Measurements from ENCODE around the gene KAZALD1.

KAZALD1 gene

DNA sequence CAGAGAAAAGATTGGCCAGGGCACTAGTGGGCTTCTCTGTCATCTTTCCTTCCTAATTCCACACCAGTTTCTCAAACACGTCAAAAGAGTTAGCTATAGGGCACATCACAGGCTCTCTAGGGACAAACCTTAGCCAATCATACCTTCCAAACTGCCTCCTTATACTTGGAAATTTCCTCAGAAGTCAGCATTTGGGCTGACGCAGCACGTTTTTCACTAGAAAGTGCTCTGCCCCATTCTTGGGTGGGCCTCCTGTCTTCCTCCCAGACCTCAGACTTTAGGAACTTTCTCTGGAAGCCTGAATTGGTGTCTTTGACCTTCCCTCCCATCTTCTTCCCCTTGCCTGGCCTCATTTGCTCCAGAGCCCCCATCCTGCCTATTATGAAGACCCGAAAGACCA, 19.7 kb upstream of the KAZALD1 start:
- TF ChIP-seq FOXM1 (IDR thresholded peaks at IDR 0.05; ENCODE audit: borderline replicate concordance, low read depth) (no peak), NFIC (IDR thresholded peaks at IDR 0.05) (no peak), TEAD4 (IDR thresholded peaks at IDR 0.05) (no peak)

DNA sequence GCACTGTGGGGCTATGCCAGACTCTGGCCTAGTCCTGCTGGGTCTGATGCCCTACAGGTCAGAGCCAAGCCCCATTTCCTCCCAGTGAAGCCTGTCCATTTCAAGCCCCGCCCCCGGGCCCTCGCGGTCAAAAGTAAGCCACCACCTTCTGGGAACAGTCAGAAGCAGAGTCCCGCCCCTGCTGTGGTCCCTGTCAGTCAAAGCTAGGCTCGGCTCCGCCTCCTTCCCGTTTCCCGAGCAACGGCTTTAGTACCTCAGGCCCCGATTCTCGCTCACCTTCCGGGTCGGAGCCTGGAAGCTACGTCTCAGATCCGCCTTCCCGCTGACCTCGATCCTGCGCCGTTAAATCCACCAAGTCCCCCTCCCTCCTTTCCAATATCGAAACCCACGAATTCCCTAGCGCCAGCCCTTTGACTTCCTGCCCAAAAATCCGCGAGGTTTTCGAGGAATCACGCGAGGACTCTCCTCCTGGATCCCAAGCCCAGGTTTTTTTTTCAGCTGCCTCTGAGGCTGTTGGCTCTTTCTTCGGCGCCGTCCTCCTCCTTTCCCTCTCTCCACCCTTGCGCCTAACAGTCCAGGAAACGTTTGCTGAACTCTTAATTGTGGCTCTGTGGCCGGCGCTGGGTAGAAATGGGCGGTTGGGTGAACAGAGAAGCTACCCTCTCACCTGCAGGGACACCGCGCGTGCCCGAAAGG, 19.0 kb upstream of the KAZALD1 start:
- TF ChIP-seq RAD21 (IDR thresholded peaks at IDR 0.05; ENCODE audit: low read depth), result no peak
- TF ChIP-seq TAF1 (IDR thresholded peaks at IDR 0.05; ENCODE audit: low read depth), result peak; percentile 65
- TF ChIP-seq, protein P1, sequence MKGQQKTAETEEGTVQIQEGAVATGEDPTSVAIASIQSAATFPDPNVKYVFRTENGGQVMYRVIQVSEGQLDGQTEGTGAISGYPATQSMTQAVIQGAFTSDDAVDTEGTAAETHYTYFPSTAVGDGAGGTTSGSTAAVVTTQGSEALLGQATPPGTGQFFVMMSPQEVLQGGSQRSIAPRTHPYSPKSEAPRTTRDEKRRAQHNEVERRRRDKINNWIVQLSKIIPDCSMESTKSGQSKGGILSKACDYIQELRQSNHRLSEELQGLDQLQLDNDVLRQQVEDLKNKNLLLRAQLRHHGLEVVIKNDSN (IDR thresholded peaks at IDR 0.05), result no peak
- no peak for TF ChIP-seq EP300 (IDR thresholded peaks at IDR 0.05; ENCODE audit: borderline replicate concordance)
- TF ChIP-seq YY1 (IDR thresholded peaks at IDR 0.05; ENCODE audit: low read depth), result no peak
- TF ChIP-seq TCF12 (IDR thresholded peaks at IDR 0.05; ENCODE audit: low read depth), result no peak
- TF ChIP-seq EGR1 (IDR thresholded peaks at IDR 0.05), result no peak
- TF ChIP-seq CEBPB (IDR thresholded peaks at IDR 0.05), result no peak
- TF ChIP-seq, protein P2, sequence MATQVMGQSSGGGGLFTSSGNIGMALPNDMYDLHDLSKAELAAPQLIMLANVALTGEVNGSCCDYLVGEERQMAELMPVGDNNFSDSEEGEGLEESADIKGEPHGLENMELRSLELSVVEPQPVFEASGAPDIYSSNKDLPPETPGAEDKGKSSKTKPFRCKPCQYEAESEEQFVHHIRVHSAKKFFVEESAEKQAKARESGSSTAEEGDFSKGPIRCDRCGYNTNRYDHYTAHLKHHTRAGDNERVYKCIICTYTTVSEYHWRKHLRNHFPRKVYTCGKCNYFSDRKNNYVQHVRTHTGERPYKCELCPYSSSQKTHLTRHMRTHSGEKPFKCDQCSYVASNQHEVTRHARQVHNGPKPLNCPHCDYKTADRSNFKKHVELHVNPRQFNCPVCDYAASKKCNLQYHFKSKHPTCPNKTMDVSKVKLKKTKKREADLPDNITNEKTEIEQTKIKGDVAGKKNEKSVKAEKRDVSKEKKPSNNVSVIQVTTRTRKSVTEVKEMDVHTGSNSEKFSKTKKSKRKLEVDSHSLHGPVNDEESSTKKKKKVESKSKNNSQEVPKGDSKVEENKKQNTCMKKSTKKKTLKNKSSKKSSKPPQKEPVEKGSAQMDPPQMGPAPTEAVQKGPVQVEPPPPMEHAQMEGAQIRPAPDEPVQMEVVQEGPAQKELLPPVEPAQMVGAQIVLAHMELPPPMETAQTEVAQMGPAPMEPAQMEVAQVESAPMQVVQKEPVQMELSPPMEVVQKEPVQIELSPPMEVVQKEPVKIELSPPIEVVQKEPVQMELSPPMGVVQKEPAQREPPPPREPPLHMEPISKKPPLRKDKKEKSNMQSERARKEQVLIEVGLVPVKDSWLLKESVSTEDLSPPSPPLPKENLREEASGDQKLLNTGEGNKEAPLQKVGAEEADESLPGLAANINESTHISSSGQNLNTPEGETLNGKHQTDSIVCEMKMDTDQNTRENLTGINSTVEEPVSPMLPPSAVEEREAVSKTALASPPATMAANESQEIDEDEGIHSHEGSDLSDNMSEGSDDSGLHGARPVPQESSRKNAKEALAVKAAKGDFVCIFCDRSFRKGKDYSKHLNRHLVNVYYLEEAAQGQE (IDR thresholded peaks at IDR 0.05; ENCODE audit: low read depth), result no peak
- no peak for TF ChIP-seq NFIC (IDR thresholded peaks at IDR 0.05)
- no peak for TF ChIP-seq ZBTB7A (IDR thresholded peaks at IDR 0.05; ENCODE audit: low read depth)
- no peak for TF ChIP-seq CREB1 (IDR thresholded peaks at IDR 0.05; ENCODE audit: low read depth)
- TF ChIP-seq FOXM1 (IDR thresholded peaks at IDR 0.05; ENCODE audit: borderline replicate concordance, low read depth), result no peak
- TF ChIP-seq TEAD4 (IDR thresholded peaks at IDR 0.05), result 0 out of 2 replicates have a peak, but pooled peaks have one; percentile 46
- TF ChIP-seq, protein P3, sequence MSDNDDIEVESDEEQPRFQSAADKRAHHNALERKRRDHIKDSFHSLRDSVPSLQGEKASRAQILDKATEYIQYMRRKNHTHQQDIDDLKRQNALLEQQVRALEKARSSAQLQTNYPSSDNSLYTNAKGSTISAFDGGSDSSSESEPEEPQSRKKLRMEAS (IDR thresholded peaks at IDR 0.05), result peak; percentile 18; the same call in 1 of the 2 replicates

DNA sequence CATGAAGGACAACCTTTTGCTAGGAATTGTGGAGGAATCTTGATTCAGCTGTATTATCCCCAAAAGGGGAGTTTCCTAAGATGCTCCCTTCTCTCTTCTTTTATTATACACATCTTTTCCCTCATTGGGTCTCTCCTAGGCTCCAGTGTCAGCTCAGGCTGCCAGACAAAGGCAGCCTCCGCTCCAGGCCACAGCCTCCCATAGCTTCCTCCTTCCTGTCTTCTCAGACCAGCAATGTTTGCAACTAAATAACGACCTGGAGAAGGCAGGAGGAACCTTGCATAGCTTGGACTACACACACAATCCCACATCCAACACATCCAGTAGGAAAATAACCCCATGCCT, 18.5 kb upstream of the KAZALD1 start:
- TF ChIP-seq, protein P3 (IDR thresholded peaks at IDR 0.05), result no peak
- TF ChIP-seq FOXM1 (IDR thresholded peaks at IDR 0.05; ENCODE audit: borderline replicate concordance, low read depth), result no peak
- no peak for TF ChIP-seq EP300 (IDR thresholded peaks at IDR 0.05; ENCODE audit: borderline replicate concordance)
- TF ChIP-seq, protein P1 (IDR thresholded peaks at IDR 0.05), result no peak
- no peak for TF ChIP-seq TAF1 (IDR thresholded peaks at IDR 0.05; ENCODE audit: low read depth)
- no peak for TF ChIP-seq RAD21 (IDR thresholded peaks at IDR 0.05; ENCODE audit: low read depth)
- no peak for TF ChIP-seq NFIC (IDR thresholded peaks at IDR 0.05)

DNA sequence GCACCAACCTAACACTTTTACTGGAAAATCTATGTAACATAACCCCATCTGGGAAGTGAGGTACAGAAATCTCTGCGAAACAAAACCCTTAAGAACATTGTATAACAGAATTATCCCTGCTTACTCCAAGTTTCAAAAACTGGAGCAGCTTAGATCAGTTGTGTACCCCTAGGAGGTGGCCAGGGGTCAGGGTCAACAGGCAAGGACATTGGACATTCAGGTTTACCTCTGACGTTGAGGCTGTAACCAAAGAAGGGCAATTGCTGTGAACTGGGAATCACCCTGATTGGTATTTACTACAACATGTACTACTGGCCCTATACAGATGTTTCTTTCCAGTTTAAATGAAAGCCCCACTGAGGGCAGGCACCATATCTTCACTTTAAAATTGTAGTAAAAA, 17.7 kb upstream of the KAZALD1 start:
- TF ChIP-seq ZBTB7A (IDR thresholded peaks at IDR 0.05; ENCODE audit: low read depth) (no peak), TAF1 (IDR thresholded peaks at IDR 0.05; ENCODE audit: low read depth) (no peak), EP300 (IDR thresholded peaks at IDR 0.05; ENCODE audit: borderline replicate concordance) (no peak), EGR1 (IDR thresholded peaks at IDR 0.05) (no peak), TCF12 (IDR thresholded peaks at IDR 0.05; ENCODE audit: low read depth) (no peak), FOXM1 (IDR thresholded peaks at IDR 0.05; ENCODE audit: borderline replicate concordance, low read depth) (no peak), CREB1 (IDR thresholded peaks at IDR 0.05; ENCODE audit: low read depth) (no peak)

DNA sequence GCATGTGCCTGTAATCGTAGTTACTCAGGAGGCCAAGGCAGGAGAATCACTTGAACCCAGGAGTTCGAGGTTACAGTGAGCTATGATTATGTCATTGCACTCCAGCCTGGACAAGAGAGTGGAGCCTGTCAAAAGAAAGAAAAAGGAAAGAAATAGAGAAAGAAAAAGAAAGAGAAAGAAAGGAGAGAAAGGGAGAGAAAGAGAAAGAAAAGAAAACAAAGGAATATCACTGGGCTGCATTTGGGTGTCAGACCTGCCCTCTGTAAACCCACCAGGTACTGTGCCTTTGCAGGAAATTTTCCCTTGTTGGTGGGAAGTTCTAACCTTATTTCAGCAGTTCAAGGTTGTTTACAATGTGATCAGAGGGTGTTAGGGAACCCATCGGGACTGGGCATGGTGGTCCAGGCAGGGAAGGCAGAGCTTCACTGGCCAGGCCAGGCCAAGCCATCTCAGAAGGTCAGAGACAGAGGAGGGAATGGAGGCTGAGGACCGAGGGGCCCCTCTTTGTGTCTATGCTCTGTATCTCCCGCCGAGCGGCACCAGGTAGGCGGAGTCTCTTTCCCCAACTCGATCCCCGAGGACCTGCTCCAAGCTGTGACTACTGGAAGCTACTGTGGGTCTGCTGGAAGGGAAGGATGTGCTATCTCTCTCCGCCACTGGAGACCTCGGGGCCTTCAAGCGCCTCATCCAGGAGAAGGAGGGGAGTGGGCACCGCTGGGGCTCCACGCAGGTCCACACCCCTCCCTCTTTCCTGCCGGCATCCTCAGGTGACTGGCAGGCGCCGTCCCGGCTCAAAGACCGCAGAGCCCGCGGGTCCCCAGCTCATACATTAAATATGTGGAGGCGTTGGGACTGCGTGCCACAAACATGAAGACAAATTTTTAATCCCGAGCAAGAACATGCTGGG, 15.2 kb upstream of the KAZALD1 start:
- TF ChIP-seq TCF12 (IDR thresholded peaks at IDR 0.05; ENCODE audit: low read depth) (no peak), CEBPB (IDR thresholded peaks at IDR 0.05) (no peak), ZBTB7A (IDR thresholded peaks at IDR 0.05; ENCODE audit: low read depth) (no peak), TAF1 (IDR thresholded peaks at IDR 0.05; ENCODE audit: low read depth) (no peak), RAD21 (IDR thresholded peaks at IDR 0.05; ENCODE audit: low read depth) (no peak), EP300 (IDR thresholded peaks at IDR 0.05; ENCODE audit: borderline replicate concordance) (no peak), FOXM1 (IDR thresholded peaks at IDR 0.05; ENCODE audit: borderline replicate concordance, low read depth) (no peak), EGR1 (IDR thresholded peaks at IDR 0.05) (no peak), TEAD4 (IDR thresholded peaks at IDR 0.05) (no peak), YY1 (IDR thresholded peaks at IDR 0.05; ENCODE audit: low read depth) (no peak), NFIC (IDR thresholded peaks at IDR 0.05) (no peak), CREB1 (IDR thresholded peaks at IDR 0.05; ENCODE audit: low read depth) (no peak)
- TF ChIP-seq, protein P3 (IDR thresholded peaks at IDR 0.05), result no peak
- TF ChIP-seq, protein P2 (IDR thresholded peaks at IDR 0.05; ENCODE audit: low read depth), result no peak
- TF ChIP-seq, protein P1 (IDR thresholded peaks at IDR 0.05), result no peak

Data from Ishikawa (cell line).